ENCODE results near the gene ADARB2.

ADARB2 gene

DNA sequence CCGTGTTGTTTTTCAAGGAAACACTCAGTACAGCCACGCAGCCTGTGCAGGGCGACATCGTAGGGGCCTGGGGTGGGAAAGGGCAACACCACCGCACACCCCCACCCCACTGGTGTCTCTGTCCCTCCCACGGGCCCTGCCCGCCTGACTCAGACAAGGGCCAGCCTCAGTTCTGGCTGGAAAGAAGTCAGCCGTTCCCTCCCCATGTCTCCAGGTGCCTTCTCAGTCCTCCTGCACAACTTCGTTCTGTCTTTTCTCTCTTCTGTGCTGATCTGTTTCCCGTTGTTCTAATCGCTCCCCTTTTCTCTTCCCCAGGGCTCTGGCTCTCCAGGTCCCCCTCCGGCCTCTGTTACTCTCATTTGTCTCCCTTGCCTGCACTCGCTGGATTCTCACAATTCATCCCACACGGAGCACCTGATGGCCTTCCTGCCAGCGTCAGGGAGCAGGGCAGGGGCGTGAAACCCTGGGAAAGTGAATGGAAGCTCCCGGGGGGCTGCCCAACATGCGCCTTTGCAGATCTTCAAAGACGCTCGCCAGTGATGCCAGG lies 583.4 kb downstream of the ADARB2 start:
- DNase-seq (ENCODE audit: low read depth), result no peak

DNA sequence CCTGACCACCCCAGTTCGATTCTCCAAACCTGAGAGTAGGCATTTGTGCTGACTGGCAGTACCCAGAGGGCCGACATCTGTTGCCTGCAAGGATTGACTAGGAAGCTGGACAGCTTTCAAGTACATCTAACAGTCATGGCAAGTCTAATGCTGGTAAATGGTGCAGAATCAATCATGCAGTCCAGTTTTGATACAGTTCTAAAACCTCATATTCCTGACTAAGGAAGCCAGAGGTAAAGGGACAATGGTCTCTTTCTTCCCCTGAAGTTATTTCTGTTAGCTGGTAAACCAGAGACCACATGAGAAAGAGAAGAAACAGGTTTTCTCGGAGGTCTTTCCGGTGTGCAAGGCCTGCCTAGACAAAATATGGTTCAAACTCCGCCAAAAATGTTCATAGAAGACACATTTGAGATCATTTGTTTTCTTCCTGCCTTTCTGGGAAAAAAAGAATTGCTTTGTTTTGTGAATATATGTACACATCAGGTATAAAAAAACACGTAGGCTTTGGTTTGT lies 584.0 kb downstream of the ADARB2 start:
- DNase-seq (ENCODE audit: low read depth), result no peak

DNA sequence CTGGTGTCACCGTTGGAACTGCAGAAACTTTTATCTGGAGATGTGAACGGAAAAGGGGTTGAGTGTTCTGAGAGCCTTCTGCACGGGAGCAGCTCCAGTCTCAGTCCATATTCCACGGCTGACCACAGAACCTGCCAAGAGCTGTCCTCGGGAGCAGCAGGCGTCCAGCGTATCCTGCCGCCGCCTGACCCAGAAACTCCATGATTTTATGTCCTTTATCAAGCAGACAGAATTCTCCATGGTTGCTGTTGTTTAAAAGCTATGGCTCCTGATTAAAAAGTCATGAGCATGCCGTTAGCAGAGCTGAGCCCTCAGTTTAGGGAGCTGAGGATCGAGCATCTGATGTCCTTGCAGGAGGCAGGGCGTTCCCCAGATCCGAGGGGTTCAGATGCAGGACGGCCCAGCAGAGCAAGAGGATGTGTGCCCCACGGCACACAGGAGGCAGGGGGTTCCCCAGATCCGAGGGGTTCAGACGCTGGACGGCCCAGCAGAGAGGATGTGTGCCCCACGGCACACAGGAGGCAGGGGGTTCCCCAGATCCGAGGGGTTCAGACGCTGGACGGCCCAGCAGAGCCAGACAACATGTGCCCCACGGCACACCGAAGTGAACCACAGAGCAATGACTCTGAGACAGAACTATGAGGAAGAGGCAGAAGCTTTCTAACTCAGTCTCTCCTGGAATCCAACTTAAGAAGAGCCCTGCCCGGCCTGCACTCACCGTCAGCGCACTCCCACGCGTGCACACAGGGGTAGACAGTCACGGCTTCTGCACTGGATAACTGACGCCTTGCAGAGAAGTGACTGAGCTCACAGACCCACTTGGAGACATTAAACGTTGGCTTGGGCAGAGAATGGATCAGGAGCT lies 584.7 kb downstream of the ADARB2 start:
- DNase-seq (ENCODE audit: low read depth), result no peak

DNA sequence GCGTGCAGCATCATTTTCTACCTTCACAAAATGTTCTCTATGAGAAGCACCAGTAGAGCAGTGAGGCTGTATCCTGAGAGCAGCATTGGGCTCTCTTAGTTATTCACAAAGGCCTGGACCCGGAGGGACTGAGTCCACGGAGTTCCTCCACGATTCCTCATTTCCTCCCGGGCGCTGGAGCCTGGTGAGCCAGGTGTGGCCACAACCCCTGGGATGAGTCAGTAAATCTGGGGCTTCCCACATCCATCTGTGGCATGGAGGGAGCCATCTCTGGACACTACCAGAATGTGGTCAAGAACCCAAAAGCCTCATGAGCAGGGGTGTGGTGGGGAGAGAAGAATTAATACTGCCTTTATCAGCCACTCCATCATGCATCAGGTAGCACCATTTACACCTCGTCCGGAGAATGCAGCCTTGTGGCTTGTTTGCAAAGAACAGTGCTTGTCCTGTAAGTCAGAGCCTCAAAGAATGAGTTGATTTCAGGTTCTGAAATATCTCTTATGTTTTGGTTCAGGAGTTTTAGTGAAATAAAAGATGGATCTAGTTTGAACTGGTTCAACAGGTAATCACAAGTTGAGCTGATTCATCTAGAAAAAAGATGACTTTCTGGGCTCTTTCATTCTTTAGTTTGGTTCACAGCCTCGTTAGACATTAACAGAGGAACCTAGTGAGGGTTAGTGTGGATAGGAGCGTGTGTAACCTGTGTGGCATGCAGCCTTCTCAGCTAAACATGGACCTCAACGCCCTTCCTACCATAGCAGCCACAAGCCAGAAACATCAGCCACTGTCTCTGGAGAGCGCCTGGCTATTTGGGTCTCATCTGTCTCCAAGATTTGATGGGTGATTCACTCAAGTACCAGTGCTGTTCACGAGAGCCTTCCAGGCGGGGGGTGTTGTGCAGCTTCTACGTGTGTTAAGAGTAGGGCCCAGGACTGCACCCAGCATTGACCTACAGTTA lies 586.0 kb downstream of the ADARB2 start:
- no peak for DNase-seq (ENCODE audit: low read depth)

DNA sequence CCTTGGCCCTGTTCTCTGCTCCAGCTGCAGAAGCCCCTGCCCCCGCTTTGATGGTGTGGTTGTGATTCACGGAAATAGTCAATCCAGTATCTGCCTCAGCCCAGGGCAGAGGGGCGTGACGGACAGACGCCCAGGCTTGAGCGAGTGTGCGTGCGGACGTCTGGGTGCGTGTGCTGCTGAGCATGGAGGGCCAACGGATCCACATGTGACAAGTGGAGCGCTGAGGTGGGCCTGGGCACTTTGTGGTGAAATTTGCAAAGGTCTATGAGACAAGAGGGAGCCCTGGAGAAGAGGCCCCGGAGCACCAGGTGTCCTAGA lies 586.7 kb downstream of the ADARB2 start:
- no peak for DNase-seq (ENCODE audit: low read depth)

DNA sequence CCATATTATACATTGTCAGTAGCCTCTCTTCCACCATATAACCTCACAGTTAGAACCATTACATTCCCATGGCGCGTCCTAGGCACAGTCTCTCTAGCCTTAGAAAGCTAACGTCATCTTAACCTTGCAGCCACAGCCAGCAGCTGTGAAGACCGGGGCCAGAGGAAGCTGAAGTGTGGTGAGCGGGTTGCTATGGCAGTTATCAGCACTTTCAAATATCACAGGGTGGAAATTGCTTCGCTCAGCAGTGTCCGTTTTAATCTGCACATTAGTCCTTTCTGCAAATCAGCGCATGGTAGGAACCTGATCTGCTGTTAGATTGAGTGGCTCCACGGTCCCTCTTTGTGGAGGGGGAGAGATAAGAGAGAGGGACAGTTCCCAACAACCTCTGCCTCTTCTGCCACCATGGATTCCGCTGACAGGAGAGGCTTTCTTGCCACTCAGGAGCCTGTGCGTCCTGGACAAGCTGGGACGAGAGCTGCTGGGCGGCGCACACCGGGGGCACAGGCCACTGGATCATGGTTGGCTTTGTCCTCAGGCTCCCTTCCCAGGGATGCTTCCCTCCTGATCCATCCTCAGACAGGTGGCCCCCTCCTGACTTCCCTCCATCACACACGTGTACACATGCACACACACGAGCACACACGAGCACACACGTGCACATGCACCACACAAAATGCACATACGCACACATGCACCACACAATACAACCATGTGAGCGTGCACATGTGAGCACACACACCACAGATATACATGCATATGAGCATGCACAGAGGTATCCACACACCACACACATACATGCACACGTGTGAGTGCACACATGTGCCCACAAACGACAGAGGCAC lies 587.3 kb downstream of the ADARB2 start:
- no peak for DNase-seq (ENCODE audit: low read depth)

DNA sequence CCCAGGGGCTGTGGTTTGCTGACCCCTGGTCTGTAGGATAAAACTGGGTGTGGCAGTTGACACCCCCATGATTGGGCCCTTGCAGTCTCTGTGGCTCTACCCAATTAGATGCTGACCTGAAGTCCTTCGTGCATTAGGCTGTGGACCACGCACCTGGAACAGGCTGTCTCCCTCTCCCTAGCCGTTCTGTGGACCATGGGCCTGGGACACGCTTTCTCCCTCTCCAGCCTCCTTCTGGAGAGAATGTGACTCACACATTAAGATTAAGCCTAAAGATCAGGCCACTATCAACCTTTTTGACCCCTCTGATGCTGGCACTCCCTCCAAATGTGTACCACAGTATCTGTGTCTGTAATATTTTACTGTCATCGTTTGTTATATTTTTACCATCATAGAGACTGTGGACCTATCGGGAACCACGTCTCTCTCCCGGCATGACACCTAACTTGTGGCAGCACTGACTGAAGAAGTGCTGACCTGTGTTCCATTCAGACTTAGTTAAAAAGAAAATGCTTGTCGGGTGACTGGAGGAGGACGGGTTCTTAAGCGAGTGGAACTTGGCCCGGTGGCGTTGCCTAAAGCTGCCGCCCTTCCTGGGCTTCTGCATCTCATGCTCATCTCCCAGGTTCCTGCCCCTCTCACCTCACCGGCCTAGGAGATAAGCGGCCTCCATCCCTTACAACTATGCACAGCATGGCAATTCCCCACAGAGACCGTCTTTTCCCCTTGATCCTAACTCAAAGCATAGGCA lies 588.3 kb downstream of the ADARB2 start:
- no peak for DNase-seq (ENCODE audit: low read depth)

DNA sequence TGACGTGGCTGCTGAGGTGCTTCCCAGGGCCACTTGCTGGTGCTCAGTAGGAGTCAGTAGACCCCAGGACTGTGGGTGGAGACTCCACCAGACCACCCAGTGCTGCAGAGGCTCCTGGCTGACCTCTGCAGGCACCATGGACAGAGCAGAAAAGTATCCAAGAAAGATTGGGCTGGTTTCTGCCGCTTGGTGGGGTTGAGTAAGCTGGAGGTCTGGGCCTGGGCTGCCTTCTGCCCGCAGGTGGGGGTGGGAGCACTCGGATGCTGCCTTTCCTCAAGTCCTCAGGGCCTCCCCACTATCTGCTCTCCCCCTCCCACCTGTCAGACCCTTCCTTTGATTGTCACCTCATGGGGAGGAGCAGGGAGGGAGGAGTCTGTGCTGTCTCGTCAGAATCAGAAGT lies 589.5 kb downstream of the ADARB2 start:
- DNase-seq (ENCODE audit: low read depth), result no peak

DNA sequence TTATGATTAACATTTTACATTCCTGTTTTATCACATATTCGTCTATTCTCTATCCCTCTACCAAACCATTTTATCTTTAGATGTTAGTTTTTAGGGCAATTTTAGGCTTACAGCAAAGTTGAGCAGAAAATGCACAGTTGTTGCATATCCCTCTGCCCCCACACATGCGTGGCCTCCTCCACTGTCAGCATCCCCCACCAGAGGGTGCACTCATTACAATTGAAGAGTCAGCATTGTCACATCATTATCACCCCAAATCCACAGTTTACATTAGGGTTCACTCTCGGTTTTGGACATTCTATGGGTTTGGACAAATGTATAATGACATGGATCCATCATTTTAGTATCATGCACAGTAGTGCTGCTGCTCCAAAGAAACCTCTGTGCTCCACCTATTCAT lies 594.7 kb downstream of the ADARB2 start:
- DNase-seq (ENCODE audit: low read depth), result no peak

DNA sequence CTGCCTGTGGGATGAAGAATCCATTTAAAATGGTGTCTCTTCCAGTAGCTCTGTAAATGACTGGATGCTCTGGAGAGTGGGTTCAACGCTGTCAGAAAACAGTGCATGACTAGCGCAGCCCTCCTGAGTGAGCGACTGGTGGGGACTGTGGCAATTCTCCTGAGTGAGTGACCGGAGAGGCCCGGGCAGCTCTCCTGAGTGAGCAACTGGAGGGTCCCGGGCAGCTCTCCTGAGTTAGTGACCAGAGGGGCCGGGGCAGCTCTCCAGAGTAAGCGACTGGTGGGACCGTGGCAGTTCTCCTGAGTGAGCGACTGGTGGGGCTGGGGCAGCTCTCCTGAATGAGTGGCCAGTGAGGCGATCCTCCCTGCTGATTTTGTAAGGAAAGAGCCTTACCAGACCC lies 595.6 kb downstream of the ADARB2 start:
- no peak for DNase-seq (ENCODE audit: low read depth)

DNA sequence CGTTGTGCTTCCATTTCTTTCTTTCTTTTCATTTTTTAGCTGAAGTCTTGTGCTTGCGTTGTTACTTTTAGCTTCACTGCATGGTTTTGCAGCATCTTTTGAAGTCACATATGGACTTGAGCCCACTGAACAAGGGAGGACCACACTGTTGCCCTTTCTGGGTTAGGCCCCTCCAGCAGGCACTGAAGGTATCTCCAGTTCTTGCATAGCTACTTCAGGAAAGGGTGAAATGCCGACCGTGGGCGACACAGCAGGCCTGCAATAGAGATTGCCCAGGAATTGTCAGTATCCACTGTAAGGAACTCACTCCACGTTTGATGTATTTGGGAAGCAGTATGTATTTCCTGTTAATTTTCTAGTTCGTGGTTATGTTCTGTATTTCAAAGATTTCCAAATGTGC lies 596.1 kb downstream of the ADARB2 start:
- DNase-seq (ENCODE audit: low read depth), result no peak

DNA sequence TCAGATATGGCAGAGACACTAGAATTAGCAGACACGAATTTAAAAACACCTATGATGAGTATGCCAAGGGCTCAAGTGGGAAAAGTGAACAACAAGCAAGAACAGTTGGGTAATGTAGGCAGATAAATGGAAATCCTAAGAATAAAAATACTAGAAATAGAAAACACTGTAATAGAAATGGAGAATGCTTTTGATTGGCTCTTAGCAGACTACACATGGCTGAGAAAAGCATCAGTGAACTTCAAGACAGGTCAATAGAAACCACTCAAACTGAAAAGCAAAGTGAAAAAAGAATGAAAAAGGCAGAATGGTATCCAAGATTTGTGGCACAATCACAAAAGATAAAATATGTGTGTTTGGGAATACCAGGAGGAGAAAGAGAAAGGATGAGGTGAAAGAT lies 598.8 kb downstream of the ADARB2 start:
- DNase-seq (ENCODE audit: low read depth), result no peak

DNA sequence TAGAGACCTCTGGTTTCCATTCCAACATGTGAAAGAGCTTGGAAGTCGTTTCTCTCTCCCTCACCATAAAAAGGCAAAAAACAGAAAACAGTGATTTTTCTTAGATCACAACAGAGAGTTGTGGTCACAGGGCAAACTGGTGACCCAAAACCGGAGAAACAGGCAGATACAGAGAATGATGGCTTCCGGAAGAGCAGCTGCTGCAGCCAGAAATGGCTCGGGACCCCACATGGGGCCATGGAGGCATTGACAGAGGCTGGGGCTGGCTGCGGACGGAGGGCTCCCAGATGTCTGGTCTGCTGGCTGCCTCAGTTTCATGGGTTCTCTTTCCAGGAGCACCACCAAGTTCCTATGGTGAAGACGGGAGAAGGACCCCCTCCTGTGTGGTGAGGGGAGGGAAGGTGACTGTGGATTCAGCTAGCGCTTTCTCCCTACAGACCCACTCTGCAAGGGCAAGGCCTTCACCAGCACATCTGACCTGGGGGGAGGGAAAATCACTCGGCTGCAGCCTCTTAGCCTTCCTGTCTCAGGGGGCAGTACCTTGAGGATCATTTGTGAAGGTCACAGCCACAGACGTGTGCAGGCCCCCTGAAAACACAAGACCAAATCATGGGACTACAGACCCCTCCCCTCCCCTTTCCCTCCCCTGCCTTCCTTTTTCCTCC lies 599.7 kb downstream of the ADARB2 start:
- no peak for DNase-seq (ENCODE audit: low read depth)

DNA sequence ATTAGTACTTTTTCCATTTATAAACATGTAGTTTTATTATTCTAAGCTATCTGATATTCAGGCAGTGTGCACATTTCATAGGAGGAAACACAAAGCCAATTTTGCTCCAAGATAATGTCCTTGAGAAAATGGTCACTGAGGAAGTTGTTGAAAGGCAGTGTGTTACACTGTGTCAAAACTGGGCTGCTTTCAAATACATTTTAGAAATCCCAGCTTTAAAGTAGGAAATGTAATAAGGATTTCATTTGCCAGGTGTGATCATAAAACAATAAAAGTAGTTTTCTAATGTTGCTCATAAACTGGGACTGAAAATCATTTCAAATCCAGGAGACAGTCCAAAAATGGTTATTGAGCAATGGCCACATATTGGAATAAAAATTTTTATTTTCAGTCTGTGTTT lies 601.1 kb downstream of the ADARB2 start:
- no peak for DNase-seq (ENCODE audit: low read depth)

DNA sequence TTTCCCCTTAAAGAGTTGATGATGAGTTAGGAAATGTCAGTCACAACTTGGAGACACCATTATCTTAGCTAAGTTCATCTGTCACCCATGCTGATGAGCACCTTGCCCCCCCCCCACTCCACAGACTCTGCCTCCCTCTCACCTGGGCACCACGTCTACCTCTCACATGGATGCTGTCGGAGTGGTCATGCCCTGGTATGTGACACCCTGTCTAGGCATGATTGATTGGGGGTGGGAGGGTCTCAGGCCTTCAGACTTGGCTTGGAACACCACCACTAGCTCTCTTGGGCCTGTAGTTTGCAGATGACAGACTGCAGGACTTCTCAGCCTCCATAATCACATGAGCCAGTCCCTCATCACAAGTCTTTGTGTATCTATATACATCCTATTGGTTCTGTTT lies 603.2 kb downstream of the ADARB2 start:
- DNase-seq (ENCODE audit: low read depth), result no peak

DNA sequence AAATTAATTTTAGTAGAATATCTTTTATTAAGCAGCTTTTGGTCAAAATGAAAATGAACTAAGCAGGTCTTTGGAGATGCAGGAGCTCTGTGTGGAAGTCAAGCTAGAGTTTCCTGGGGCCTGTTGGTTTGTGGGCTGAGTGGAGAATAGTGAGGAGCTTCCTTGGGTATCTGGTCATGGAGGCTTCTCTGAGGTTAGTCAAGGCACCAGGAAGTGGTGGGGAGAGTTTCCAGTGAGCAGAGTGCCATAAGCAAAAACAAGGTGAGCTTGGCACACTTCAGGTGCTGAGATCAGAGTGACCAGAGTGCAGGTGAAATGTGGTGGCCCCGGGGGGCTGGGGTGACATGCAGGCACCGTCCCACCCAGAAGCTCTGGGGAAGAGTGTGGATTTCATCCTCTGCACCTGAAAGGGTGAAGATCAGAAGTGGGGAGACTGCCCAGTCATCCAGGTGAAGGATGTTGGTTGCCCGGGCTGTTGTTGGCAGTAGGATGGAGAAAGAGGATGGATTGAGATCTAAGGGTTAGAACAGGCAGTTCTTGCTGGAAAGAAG lies 603.8 kb downstream of the ADARB2 start:
- no peak for DNase-seq (ENCODE audit: low read depth)

DNA sequence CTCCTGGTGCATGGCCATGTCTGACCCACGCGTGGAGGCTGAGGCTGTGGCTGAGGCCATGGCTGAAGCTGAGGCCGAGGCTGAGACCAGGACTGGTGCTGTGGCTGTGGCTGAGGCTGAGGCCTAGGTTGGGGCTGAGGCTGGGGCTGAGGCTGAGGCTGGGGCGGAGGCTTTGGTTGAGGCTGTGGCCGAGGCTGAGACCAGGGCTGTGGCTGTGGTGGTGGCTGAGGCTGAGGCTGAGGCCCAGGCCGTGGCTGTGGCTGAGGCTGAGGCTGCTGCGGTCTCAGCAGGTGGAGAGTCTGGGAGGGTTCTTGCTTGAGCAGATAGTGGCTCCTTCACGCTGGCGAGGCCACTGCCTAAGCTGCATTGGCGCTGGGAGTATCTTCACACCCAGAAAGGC lies 604.7 kb downstream of the ADARB2 start:
- DNase-seq (ENCODE audit: low read depth), result no peak

DNA sequence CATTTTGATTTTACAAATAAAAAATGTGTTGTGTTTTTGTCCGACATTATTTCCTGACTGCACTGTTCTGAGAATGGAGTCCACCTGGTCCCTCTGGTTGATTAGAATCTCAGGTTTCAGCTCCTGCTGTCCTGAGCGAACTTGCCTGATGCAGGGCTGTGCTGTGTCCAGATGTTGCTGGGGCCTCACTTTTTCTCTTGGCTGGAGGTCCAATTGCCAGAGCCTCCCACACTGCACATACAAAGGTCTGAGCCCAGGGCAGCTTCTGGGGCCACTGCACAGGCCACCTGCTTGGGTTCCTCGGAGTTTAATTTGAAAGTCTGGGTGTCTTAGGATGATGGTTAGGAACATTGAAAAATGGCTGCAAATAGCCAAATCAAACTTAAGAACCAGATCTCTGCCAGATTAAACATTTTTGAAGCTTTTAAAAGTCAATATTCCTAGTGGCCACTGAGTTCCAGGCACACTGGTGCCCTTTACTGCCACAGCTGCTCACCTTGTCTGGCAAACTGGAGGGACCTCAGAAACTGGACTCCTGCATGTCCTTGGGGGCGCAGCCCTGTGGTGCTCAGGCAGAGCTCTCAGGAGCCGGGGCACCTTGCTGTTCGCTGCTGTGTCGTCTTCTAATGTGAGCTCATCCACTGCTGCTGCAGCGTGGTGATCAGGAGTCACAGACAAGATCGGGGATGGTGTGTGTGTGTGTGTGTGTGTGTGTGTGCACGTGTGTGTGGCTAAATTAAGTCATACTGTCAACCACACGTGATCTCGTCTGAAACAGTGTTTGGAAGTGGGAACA lies 606.1 kb downstream of the ADARB2 start:
- DNase-seq (ENCODE audit: low read depth), result no peak

DNA sequence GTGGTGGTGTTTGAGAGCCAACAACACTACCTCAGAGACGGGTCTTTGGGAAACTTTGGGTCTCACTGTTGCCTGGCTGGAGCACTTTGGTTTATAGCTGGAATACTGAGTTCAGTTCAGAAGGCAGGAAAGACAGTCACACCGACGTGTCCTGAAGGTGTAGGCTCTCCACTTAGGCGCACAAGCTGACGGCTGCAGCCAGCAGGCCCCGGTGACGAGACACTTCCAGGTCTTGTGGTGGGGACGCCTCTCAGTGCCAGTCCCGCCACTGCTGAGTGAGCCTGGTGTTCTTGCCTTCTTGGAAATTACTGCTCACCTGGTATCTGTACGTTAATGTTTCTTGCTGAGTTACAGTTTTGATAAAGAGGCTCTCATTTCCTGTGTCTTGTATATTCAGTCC lies 607.1 kb downstream of the ADARB2 start:
- DNase-seq (ENCODE audit: low read depth), result no peak

Data from activated gamma-delta T cell treated with anti-CD3 and anti-CD28 coated beads, Interleukin-2, amount 50 U/mL, for 16 hours (primary cell).